HG02870 (cell line): Measurements from ENCODE around the gene RPL3.
"Not testable (repeated sequence)": the region's sequence is repeated elsewhere in the genome, so short reads cannot be mapped to it uniquely, and the experiment has no call there.

Experiments
- ATAC-seq: cut with Tn5 transposase; IDR thresholded peaks from one replicate; pipeline ENCODE4 v1.9.1; 2021; ENCODE audit warnings: mild to moderate bottlenecking, moderate library complexity; ENCODE audit not compliant: unreplicated experiment

RPL3 gene

DNA sequence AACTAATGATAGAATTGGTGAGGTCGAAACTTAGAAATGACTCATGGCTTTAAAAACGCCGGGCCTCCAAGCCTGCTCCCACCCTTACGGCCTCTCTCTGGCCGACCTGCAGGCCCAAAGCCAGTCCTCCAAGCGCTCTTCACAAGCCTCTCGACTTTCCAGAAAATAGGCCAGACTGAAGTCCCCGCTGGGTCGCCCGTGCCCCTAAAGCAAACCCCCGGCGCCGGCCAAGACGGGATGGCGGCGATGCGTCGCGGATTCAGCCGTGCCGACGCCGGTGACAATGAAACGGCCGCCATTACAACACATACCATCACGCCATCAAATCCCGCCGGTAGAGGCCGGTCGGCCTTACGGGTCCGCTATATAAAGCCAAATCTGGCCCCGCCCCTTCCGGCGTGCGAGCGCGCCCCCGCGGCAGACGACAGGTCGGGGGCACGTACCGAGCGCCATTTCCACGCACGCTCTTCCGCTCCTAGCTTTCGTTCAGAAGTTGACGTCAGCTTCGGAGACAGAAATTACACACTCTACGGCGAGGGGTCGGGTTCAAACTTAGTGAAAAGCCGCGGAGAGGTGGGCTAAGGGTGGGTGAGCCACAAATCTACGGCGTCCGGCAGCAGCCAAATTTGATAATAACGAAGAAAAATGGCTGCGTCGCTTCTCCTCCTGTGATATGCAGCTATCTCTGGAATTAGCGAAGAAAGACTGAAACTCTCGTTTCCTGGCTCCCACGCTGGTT lies at the start of gene RPL3:
RPL3 (minus strand) TSS at position 340 of the 739 bp plus-strand sequence; CDS start at position 314, 26 bp downstream.
- peak; percentile 82 for ATAC-seq

DNA sequence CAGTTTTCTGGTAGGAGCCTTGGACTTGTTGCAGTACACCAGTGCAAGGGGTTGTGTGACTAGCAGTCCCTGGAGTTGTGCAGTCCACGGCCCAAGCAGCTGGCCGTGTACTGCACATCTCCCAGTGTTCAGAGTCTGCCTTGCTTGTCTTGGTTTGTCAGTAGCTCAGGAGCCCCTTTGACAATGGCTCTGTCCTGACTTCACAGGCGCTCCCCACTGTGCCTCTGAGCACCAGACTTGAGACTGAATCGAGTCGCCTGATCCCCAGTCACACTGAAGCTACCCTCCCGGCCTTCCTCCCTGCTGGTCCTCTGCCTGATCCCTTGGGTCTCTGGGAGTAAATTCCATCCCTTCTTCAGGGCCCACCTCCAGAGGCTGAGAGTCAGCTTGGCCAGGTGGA lies 49.8 kb upstream of the RPL3 start:
- ATAC-seq, result no peak

GRCh38 chr22:39368461-39368911 lies 49.1 kb upstream of the RPL3 start:
- no peak for ATAC-seq

- ATAC-seq, result no peak
Measured at GRCh38 chr22:39367035-39367434, 47.6 kb upstream of the RPL3 start.

DNA sequence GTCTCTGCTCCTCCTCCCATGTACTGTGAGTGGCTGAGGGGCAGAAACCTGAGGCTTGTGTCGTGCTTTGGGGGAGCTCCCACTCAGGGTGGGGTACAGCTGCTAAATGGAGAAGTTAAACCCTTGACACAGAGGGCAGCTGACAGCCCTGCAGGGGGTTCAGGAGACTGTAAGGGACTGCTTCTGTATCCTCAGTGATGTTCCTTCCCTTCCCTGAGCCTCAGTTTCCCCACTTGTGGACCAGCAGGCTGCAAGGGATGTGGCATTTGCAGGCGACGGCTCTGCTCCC lies 46.0 kb upstream of the RPL3 start:
- no peak for ATAC-seq

- no peak for ATAC-seq
Measured at GRCh38 chr22:39364714-39365491, 45.5 kb upstream of the RPL3 start.

GRCh38 chr22:39363751-39364515 lies 44.5 kb upstream of the RPL3 start:
- no peak for ATAC-seq

- ATAC-seq, result no peak
Measured at GRCh38 chr22:39362932-39363331, 43.5 kb upstream of the RPL3 start.

DNA sequence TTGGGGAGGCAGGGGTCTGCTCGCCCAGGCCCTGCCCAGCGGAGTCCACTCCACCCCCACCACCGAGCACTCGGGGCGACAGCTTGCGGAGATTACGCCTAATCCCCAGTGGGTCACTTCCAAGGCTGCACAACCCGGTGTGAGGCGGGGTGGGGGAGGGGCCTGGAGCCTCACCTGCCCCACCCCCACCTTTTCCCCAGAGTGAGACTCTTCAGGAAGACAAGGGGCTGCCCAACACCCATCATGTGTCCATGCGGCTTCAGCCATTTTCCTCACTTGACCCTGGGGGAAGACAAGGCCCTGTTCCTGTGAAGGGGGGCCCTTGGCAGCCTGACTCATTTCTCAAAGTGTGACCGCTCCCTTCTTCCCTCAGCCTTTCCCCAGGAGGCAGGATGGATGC lies 42.8 kb upstream of the RPL3 start:
- ATAC-seq, result no peak

DNA sequence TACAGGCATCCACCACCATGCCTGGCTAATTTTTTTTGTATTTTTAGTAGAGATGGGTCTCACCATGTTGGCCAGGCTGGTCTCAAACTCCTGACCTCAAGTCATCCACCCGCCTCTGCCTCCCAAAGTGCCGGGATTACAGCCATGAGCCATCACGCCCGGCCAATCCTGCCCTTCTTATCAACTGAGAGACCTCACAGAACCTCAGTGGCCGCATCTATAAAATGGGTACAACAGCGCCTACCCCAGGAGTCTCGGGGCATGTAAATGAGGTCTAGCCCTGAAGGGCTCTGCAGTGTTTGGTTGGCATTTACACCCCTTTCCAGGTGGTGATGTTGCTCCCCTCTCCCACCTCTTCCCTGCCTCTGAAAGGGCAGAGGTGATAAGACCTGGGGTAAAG lies 42.1 kb upstream of the RPL3 start:
- no peak for ATAC-seq

GRCh38 chr22:39360674-39361413 lies 41.4 kb upstream of the RPL3 start:
- no peak for ATAC-seq

DNA sequence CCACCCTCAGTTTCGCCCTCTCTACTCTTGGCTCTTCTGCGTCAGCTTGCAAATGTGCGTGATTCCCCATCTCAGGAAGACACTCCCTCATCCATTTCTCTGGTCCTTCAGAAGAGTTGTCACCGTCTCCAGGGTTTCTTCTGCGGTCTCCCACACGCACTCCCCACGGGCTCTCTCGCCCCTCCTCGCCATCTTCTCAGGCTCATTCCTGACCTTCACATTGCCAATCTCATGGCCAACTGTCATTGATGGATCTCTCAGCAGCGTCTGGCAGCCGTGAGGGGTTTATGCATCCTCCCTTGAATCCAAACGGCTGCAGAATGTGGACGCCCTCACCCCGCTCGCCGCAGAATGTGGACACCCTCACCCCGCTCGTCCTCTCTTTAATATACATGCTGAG lies 40.8 kb upstream of the RPL3 start:
- ATAC-seq, result no peak

- ATAC-seq, result no peak
Measured at GRCh38 chr22:39359659-39360195, 40.3 kb upstream of the RPL3 start.

GRCh38 chr22:39358197-39358596 lies 38.8 kb upstream of the RPL3 start:
- not testable (repeated sequence) for ATAC-seq

GRCh38 chr22:39357110-39358108 lies 38.0 kb upstream of the RPL3 start:
- ATAC-seq, result not testable (repeated sequence)

DNA sequence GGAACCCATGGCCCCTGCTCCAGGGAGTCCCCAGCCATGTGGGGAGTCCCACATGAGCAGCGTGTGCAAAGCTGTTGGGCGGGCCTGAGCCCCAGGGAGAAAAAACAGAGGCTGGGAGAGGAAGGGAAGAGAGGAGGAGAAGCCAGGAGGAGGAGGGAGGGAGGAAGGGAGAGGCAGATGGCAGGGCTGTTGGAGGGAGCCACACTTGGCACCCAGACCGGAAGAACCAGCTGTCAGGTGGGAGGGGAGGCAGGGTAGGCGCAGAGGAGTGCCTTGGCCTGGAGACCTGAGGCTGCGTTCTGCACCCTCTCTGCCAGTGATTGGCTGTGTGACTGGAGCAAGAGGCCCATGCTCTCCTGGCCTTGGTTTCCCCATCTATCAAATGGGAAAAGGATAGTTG lies 37.0 kb upstream of the RPL3 start:
- no peak for ATAC-seq

DNA sequence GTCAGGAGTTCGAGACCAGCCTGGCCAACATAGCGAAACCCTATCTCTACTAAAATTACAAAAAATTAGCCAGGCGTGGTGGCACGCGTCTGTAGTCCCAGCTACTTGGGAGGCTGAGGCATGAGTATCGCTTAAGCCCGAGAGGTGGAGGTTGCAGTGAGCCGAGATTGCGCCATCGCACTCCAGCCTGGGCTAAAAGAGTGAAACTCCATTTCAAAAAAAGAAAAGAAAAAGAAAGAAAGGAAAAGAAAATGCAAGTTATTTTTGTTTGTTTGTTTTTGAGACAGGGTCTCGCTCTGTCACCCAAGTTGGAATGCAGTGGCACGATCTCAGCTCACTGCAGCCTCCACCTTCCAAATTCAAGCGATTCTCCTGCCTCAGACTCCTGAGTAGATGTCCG lies 36.4 kb upstream of the RPL3 start:
- ATAC-seq, result not testable (repeated sequence)

- no peak for ATAC-seq
Measured at GRCh38 chr22:39355080-39355479, 35.7 kb upstream of the RPL3 start.

GRCh38 chr22:39353346-39353745 lies 33.9 kb upstream of the RPL3 start:
- ATAC-seq, result no peak
